ENCODE results near the gene KCNG2.

Gene KCNG2

GRCh38 chr18:79766308-79766707 lies 31.4 kb upstream of the KCNG2 start:
- DNase-seq (ENCODE audit: low spot score) (no peak), FAIRE-seq (no peak)

- FAIRE-seq, result no peak
- DNase-seq (ENCODE audit: low spot score), result no peak
These were observed 29.0 kb upstream of the KCNG2 start for GRCh38 chr18:79768745-79769144.

GRCh38 chr18:79769698-79770500 lies 27.8 kb upstream of the KCNG2 start:
- FAIRE-seq (no peak), DNase-seq (ENCODE audit: low spot score) (no peak)

GRCh38 chr18:79770501-79770815 lies 27.3 kb upstream of the KCNG2 start:
- no peak for DNase-seq (ENCODE audit: low spot score)
- no peak for FAIRE-seq

- FAIRE-seq, result no peak
- DNase-seq (ENCODE audit: low spot score), result no peak
These were observed 26.9 kb upstream of the KCNG2 start for GRCh38 chr18:79770826-79771225.

GRCh38 chr18:79771446-79772107 lies 26.2 kb upstream of the KCNG2 start:
- FAIRE-seq (no peak), DNase-seq (ENCODE audit: low spot score) (no peak)

- DNase-seq (ENCODE audit: low spot score) (no peak), FAIRE-seq (no peak)
These were observed 25.5 kb upstream of the KCNG2 start for GRCh38 chr18:79772108-79772864.

- FAIRE-seq (no peak), DNase-seq (ENCODE audit: low spot score) (no peak)
These were observed 24.7 kb upstream of the KCNG2 start for GRCh38 chr18:79772865-79773696.

- DNase-seq (ENCODE audit: low spot score) (no peak), FAIRE-seq (no peak)
These were observed 23.6 kb upstream of the KCNG2 start for GRCh38 chr18:79774111-79774510.

GRCh38 chr18:79775441-79776221 lies 22.1 kb upstream of the KCNG2 start:
- DNase-seq (ENCODE audit: low spot score), result no peak
- no peak for FAIRE-seq

- FAIRE-seq (peak; percentile 40), DNase-seq (ENCODE audit: low spot score) (no peak)
These were observed 21.1 kb upstream of the KCNG2 start for GRCh38 chr18:79776674-79777073.

GRCh38 chr18:79778291-79778791 lies 19.4 kb upstream of the KCNG2 start:
- no peak for DNase-seq (ENCODE audit: low spot score)
- no peak for FAIRE-seq

GRCh38 chr18:79779021-79779699 lies 18.6 kb upstream of the KCNG2 start:
- no peak for FAIRE-seq

GRCh38 chr18:79779700-79780190 lies 18.0 kb upstream of the KCNG2 start:
- no peak for FAIRE-seq
- DNase-seq (ENCODE audit: low spot score), result no peak

More at GRCh38 chr18:79779021-79779699, 18.6 kb upstream of the KCNG2 start:
- no peak for DNase-seq (ENCODE audit: low spot score)

- FAIRE-seq, result no peak
- no peak for DNase-seq (ENCODE audit: low spot score)
These were observed 17.2 kb upstream of the KCNG2 start for GRCh38 chr18:79780547-79780946.

GRCh38 chr18:79781331-79781941 lies 16.3 kb upstream of the KCNG2 start:
- DNase-seq (ENCODE audit: low spot score) (no peak), FAIRE-seq (no peak)

- FAIRE-seq (no peak), DNase-seq (ENCODE audit: low spot score) (no peak)
These were observed 15.0 kb upstream of the KCNG2 start for GRCh38 chr18:79782566-79783308.

- peak; percentile 86 for FAIRE-seq
- DNase-seq (ENCODE audit: low spot score), result no peak
These were observed 13.4 kb upstream of the KCNG2 start for GRCh38 chr18:79784071-79784913.

Data from urothelium cell line (cell line).